ENCODE measurements around the gene KBTBD4. TPM values are rescaled to one million over a fixed set of nuclear protein-coding genes. Genes with fewer than 3 reads are reported as not detected.

Gene KBTBD4
- polyA plus RNA-seq, 2 of the 4 experiments (the other 2 are of a cell fraction): 21.0 to 22.8 TPM

DNA sequence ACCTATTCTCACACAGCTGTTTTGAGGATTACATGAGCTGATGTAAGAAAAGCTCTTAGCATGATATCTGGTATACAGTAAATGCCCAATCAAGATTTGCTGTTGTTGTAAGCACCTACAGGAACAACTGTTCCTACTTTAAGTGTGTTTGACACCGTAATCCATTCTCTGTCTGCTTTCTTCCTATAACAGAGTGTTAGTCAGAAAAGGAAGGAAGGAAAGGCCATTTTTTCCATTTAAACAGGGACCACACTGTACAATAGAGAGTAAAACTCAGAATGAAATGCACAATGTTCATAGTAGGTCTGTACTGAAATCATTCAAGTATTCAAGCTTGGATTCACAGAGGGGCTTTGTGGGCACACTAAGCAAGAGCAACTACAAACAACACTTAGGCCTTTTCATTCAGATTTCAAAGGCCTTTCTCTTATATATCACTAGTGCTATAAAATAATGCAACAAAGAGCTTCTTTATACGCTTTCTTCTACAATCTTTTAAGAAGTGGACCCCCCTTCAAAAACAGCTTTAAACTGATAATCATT, 42.1 kb upstream of the KBTBD4 start:
- H3K9me3 ChIP-seq: no peaks in the 10 kb centered on the region
- WGBS (ENCODE audit: missing lambda C conversion rate): 95% methylated on average over 2 of the region's 2 CpGs
- no peak for TF ChIP-seq ZNF302 (CRISPR knock-in tag; IDR thresholded peaks at IDR 0.05)
- TF ChIP-seq, protein P1, sequence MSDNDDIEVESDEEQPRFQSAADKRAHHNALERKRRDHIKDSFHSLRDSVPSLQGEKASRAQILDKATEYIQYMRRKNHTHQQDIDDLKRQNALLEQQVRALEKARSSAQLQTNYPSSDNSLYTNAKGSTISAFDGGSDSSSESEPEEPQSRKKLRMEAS (IDR thresholded peaks at IDR 0.05): no peak
- TF ChIP-seq CEBPB (IDR thresholded peaks at IDR 0.05): no peak
- no peak for TF ChIP-seq HOXA7 (CRISPR knock-in tag; IDR thresholded peaks at IDR 0.05)
- TF ChIP-seq EP300 (IDR thresholded peaks at IDR 0.05): no peak
- no peak for TF ChIP-seq TFCP2L1 (CRISPR knock-in tag; IDR thresholded peaks at IDR 0.05)
- no peak for TF ChIP-seq KDM1A (IDR thresholded peaks at IDR 0.05; ENCODE audit: low read depth)
- TF ChIP-seq HOXB5 (CRISPR knock-in tag; IDR thresholded peaks at IDR 0.05): no peak
- TF ChIP-seq FOSB (CRISPR knock-in tag; IDR thresholded peaks at IDR 0.05): no peak
- no peak for TF ChIP-seq JUNB (IDR thresholded peaks at IDR 0.05)
- no peak for TF ChIP-seq MAZ (IDR thresholded peaks at IDR 0.05; ENCODE audit: borderline replicate concordance, low read depth, low read length)
- no peak for DNase-seq (ENCODE audit: low read depth in 1 of 2, low spot score in 1 of 2)
- H3K4me2 ChIP-seq: no peak overlapping the region
- H3K27ac ChIP-seq: no peak overlapping the region
- no peak overlapping the region for H3K4me3 ChIP-seq
- CTCF ChIA-PET: interaction anchor here (0.9 to 1.9 kb wide), 3 partner anchors 11 to 246 kb away, joined by 3 to 6 read pairs (median 5); no protein-coding TSS in a partner anchor
- POLR2A ChIA-PET: no interaction called here
- FAIRE-seq: no peak
- H3K4me1 ChIP-seq: no peaks in the 10 kb centered on the region
- ATAC-seq: no peak

DNA sequence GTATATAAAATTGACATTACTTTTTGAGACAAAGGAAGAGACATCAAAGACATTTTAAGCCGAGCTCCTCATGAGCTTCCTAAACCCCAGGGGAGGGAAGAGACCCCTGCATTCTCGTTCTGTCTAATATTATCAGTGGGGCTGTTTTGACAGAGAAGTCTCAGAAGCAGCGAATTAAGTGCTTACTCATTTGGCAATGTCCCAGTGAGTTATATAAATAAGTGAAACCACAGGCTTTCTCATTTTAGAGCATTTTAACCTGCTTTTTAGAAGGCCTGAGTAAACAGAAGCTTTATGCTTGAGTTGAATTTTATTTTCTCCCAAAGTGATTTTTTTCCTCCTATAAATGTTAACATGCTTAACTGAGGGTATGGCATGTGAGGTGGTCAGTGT, 38.6 kb upstream of the KBTBD4 start:
- no peak overlapping the region for H3K27ac ChIP-seq
- ATAC-seq (no peak), FAIRE-seq (no peak), DNase-seq (ENCODE audit: low read depth in 1 of 2, low spot score in 1 of 2) (no peak)
- no peak overlapping the region for H3K4me2 ChIP-seq
- no peaks in the 10 kb centered on the region for H3K4me1 ChIP-seq
- TF ChIP-seq FOXS1 (CRISPR knock-in tag; IDR thresholded peaks at IDR 0.05) (no peak), NPAS2 (CRISPR knock-in tag; IDR thresholded peaks at IDR 0.05; ENCODE audit: borderline replicate concordance) (no peak), POLR2AphosphoS2 (conservative IDR thresholded peaks at IDR 0.05; ENCODE audit: low read length) (no peak), JUN (IDR thresholded peaks at IDR 0.05) (no peak), ESRRA (IDR thresholded peaks at IDR 0.05; ENCODE audit: borderline replicate concordance, low read length) (no peak), RARB (CRISPR knock-in tag; IDR thresholded peaks at IDR 0.05) (no peak), NFE2L2 (conservative IDR thresholded peaks at IDR 0.05; ENCODE audit: low read length) (no peak), RAD21 (conservative IDR thresholded peaks at IDR 0.05 in 1 of 2, IDR thresholded peaks at IDR 0.05 in 1 of 2) (no peak), TP53 (CRISPR knock-in tag; IDR thresholded peaks at IDR 0.05) (no peak), ZFP36 (IDR thresholded peaks at IDR 0.05; ENCODE audit: borderline replicate concordance, partially characterized antibody) (no peak), ZC3H11A (IDR thresholded peaks at IDR 0.05) (no peak), CHD2 (IDR thresholded peaks at IDR 0.05; ENCODE audit: low read length, partially characterized antibody) (no peak), FOSB (CRISPR knock-in tag; IDR thresholded peaks at IDR 0.05) (no peak), RCOR1 (IDR thresholded peaks at IDR 0.05; ENCODE audit: low read depth, low read length) (no peak), HDAC2 (IDR thresholded peaks at IDR 0.05) (no peak), RNF2 (IDR thresholded peaks at IDR 0.05; ENCODE audit: borderline replicate concordance, low read depth) (no peak)
- TF ChIP-seq, protein P2, sequence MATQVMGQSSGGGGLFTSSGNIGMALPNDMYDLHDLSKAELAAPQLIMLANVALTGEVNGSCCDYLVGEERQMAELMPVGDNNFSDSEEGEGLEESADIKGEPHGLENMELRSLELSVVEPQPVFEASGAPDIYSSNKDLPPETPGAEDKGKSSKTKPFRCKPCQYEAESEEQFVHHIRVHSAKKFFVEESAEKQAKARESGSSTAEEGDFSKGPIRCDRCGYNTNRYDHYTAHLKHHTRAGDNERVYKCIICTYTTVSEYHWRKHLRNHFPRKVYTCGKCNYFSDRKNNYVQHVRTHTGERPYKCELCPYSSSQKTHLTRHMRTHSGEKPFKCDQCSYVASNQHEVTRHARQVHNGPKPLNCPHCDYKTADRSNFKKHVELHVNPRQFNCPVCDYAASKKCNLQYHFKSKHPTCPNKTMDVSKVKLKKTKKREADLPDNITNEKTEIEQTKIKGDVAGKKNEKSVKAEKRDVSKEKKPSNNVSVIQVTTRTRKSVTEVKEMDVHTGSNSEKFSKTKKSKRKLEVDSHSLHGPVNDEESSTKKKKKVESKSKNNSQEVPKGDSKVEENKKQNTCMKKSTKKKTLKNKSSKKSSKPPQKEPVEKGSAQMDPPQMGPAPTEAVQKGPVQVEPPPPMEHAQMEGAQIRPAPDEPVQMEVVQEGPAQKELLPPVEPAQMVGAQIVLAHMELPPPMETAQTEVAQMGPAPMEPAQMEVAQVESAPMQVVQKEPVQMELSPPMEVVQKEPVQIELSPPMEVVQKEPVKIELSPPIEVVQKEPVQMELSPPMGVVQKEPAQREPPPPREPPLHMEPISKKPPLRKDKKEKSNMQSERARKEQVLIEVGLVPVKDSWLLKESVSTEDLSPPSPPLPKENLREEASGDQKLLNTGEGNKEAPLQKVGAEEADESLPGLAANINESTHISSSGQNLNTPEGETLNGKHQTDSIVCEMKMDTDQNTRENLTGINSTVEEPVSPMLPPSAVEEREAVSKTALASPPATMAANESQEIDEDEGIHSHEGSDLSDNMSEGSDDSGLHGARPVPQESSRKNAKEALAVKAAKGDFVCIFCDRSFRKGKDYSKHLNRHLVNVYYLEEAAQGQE (IDR thresholded peaks at IDR 0.05): no peak
- TF ChIP-seq, protein P1 (IDR thresholded peaks at IDR 0.05): no peak
- TF ChIP-seq, protein P3, sequence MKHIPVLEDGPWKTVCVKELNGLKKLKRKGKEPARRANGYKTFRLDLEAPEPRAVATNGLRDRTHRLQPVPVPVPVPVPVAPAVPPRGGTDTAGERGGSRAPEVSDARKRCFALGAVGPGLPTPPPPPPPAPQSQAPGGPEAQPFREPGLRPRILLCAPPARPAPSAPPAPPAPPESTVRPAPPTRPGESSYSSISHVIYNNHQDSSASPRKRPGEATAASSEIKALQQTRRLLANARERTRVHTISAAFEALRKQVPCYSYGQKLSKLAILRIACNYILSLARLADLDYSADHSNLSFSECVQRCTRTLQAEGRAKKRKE (CRISPR knock-in tag; IDR thresholded peaks at IDR 0.05; ENCODE audit: low read depth): no peak
- TF ChIP-seq, protein P4, sequence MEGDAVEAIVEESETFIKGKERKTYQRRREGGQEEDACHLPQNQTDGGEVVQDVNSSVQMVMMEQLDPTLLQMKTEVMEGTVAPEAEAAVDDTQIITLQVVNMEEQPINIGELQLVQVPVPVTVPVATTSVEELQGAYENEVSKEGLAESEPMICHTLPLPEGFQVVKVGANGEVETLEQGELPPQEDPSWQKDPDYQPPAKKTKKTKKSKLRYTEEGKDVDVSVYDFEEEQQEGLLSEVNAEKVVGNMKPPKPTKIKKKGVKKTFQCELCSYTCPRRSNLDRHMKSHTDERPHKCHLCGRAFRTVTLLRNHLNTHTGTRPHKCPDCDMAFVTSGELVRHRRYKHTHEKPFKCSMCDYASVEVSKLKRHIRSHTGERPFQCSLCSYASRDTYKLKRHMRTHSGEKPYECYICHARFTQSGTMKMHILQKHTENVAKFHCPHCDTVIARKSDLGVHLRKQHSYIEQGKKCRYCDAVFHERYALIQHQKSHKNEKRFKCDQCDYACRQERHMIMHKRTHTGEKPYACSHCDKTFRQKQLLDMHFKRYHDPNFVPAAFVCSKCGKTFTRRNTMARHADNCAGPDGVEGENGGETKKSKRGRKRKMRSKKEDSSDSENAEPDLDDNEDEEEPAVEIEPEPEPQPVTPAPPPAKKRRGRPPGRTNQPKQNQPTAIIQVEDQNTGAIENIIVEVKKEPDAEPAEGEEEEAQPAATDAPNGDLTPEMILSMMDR (IDR thresholded peaks at IDR 0.05): no peak
- H3K4me3 ChIP-seq: no peak overlapping the region
- WGBS (ENCODE audit: missing lambda C conversion rate): 77% methylated on average over 3 of the region's 3 CpGs
- CTCF ChIA-PET: interaction anchor here (0.7 to 1.4 kb wide), 5 partner anchors 9 to 32 kb away, joined by 3 to 12 read pairs (median 3); no protein-coding TSS in a partner anchor
- H3K9me3 ChIP-seq: no peaks in the 10 kb centered on the region
- POLR2A ChIA-PET: no interaction called here
